H9 (cell line): ENCODE measurements around the gene SPINT1. TPM values are rescaled to one million over a fixed set of nuclear protein-coding genes. Genes with fewer than 3 reads are reported as not detected.

Experiments
- DNase-seq: peaks from one replicate; pipeline ENCODE4 v3.0.0-alpha.2; 2017
- H2AFZ ChIP-seq: one replicate; pipeline ENCODE4 v1.6.1; 2013; ENCODE audit warnings: mild to moderate bottlenecking, low read length, control low read depth, moderate library complexity
- H2AK5ac ChIP-seq: 2 replicates; pipeline ENCODE4 v1.6.1; 2013; ENCODE audit warnings: low read length, control low read depth, mixed read lengths; ENCODE audit not compliant: insufficient read length
- H2BK120ac ChIP-seq: one replicate; pipeline ENCODE4 v1.6.1; 2013; ENCODE audit warnings: low read depth, mild to moderate bottlenecking, low read length, control low read depth, inconsistent platforms; ENCODE audit not compliant: poor library complexity, severe bottlenecking
- H2BK12ac ChIP-seq: 2 replicates; pipeline ENCODE4 v1.6.1; 2013; ENCODE audit warnings: low read length, control low read depth, mixed read lengths, low read depth; ENCODE audit not compliant: insufficient read length
- H2BK15ac ChIP-seq: 2 replicates; pipeline ENCODE4 v1.6.1; 2013; ENCODE audit warnings: low read depth, low read length, control low read depth
- H2BK20ac ChIP-seq: one replicate; pipeline ENCODE4 v1.6.1; 2013; ENCODE audit warnings: low read depth, mild to moderate bottlenecking, low read length, control low read depth, inconsistent platforms; ENCODE audit not compliant: poor library complexity, severe bottlenecking
- H2BK5ac ChIP-seq: 2 replicates; pipeline ENCODE4 v1.6.1; 2013; ENCODE audit warnings: low read length, control low read depth, mixed read lengths; ENCODE audit not compliant: insufficient read length
- H3K14ac ChIP-seq: 2 replicates; pipeline ENCODE4 v1.6.1; 2013; ENCODE audit warnings: low read length, control low read depth; ENCODE audit not compliant: insufficient read depth
- H3K18ac ChIP-seq: 2 replicates; pipeline ENCODE4 v1.6.1; 2013; ENCODE audit warnings: low read depth, mild to moderate bottlenecking, mixed read lengths, low read length, control low read depth; ENCODE audit not compliant: insufficient read length
- H3K23ac ChIP-seq: 2 replicates; pipeline ENCODE4 v1.6.1; 2013; ENCODE audit warnings: low read length, control low read depth, mixed read lengths, low read depth; ENCODE audit not compliant: insufficient read length
- H3K23me2 ChIP-seq: 2 replicates; pipeline ENCODE4 v1.6.1; 2013; ENCODE audit warnings: low read depth, mild to moderate bottlenecking, mixed read lengths, low read length, control low read depth; ENCODE audit not compliant: insufficient read length, poor library complexity, severe bottlenecking
- H3K27ac ChIP-seq: 2 replicates; pipeline ENCODE4 v1.5.1; 2013; ENCODE audit warnings: low read length, control low read depth, mixed read lengths, low read depth; ENCODE audit not compliant: insufficient read length
- H3K27me3 ChIP-seq: 2 replicates; pipeline ENCODE4 v1.6.1; 2013; ENCODE audit warnings: low read length, control low read depth, inconsistent platforms; ENCODE audit not compliant: insufficient read depth
- H3K4ac ChIP-seq: 2 replicates; pipeline ENCODE4 v1.6.1; 2013; ENCODE audit warnings: low read depth, mild to moderate bottlenecking, control low read depth, inconsistent platforms, low read length, moderate library complexity
- H3K4me1 ChIP-seq: 2 replicates; pipeline ENCODE4 v1.6.1; 2013; ENCODE audit warnings: low read length, control low read depth, inconsistent platforms; ENCODE audit not compliant: insufficient read depth
- H3K4me2 ChIP-seq: 2 replicates; pipeline ENCODE4 v1.6.1; 2013; ENCODE audit warnings: low read length, control low read depth, mixed read lengths; ENCODE audit not compliant: insufficient read length, insufficient read depth
- H3K56ac ChIP-seq: 2 replicates; pipeline ENCODE4 v1.6.1; 2013; ENCODE audit warnings: low read depth, mild to moderate bottlenecking, mixed read lengths, low read length, control low read depth; ENCODE audit not compliant: insufficient read length
- H3K79me1 ChIP-seq: 2 replicates; pipeline ENCODE4 v1.6.1; 2013; ENCODE audit warnings: low read depth, mild to moderate bottlenecking, moderate library complexity, low read length, control low read depth, inconsistent platforms; ENCODE audit not compliant: insufficient read depth, poor library complexity, severe bottlenecking
- H3K79me2 ChIP-seq: 2 replicates; pipeline ENCODE4 v1.6.1; 2013; ENCODE audit warnings: low read length, control low read depth, inconsistent platforms; ENCODE audit not compliant: insufficient read depth
- H3K9ac ChIP-seq: 2 replicates; pipeline ENCODE4 v1.6.1; 2013; ENCODE audit warnings: low read length, control low read depth, mixed read lengths; ENCODE audit not compliant: insufficient read length; ENCODE audit errors: extremely low read depth
- H3K9me3 ChIP-seq: one replicate; pipeline ENCODE4 v1.6.1; 2013; ENCODE audit warnings: low read depth, low read length, inconsistent platforms; ENCODE audit not compliant: control insufficient read depth
- H3T11ph ChIP-seq: one replicate; pipeline ENCODE4 v1.6.1; 2013; ENCODE audit warnings: mild to moderate bottlenecking, low read length, control low read depth, inconsistent platforms
- H4K20me1 ChIP-seq: one replicate; pipeline ENCODE4 v1.6.1; 2013; ENCODE audit not compliant: control insufficient read depth, insufficient read length, insufficient read depth
- H4K5ac ChIP-seq: 2 replicates; pipeline ENCODE4 v1.6.1; 2013; ENCODE audit warnings: low read depth, mild to moderate bottlenecking, mixed read lengths, low read length, control low read depth; ENCODE audit not compliant: insufficient read length
- H4K8ac ChIP-seq: replicated peaks from 2 replicates; pipeline ENCODE4 v1.6.1; 2013; ENCODE audit warnings: low read length, control low read depth, mixed read lengths, low read depth; ENCODE audit not compliant: insufficient read length
- H4K91ac ChIP-seq: 2 replicates; pipeline ENCODE4 v1.6.1; 2013; ENCODE audit warnings: low read depth, mild to moderate bottlenecking, moderate library complexity, mixed read lengths, low read length, control low read depth; ENCODE audit not compliant: insufficient read length
- H3K27ac Mint-ChIP-seq, 3 experiments: 2 replicates in 2 of 3; 3 replicates in 1 of 3; pipeline ENCODE4 v1.8.0; 2020 to 2021; ENCODE audit warnings: mixed read lengths in 3 of 3, mild to moderate bottlenecking in 1 of 3, moderate library complexity in 1 of 3
- H3K27me3 Mint-ChIP-seq: 2 replicates; pipeline ENCODE4 v1.8.0; 2021; ENCODE audit warnings: low read depth, mild to moderate bottlenecking, moderate library complexity, mixed read lengths
- H3K36me3 Mint-ChIP-seq, 3 experiments: 2 replicates in 2 of 3; 3 replicates in 1 of 3; pipeline ENCODE4 v1.8.0; 2020 to 2021; ENCODE audit warnings: low read depth in 3 of 3, mixed read lengths in 3 of 3; ENCODE audit not compliant: insufficient read depth in 1 of 3
- H3K4me1 Mint-ChIP-seq, 2 experiments: 2 replicates each; pipeline ENCODE4 v1.8.0; 2020; ENCODE audit warnings: mixed read lengths in 2 of 2
- H3K4me3 Mint-ChIP-seq, 2 experiments: 2 replicates in 1 of 2; 3 replicates in 1 of 2; pipeline ENCODE4 v1.8.0; 2020 to 2021; ENCODE audit warnings: mild to moderate bottlenecking in 2 of 2, mixed read lengths in 2 of 2, moderate library complexity in 1 of 2
- H3K9me3 Mint-ChIP-seq, 2 experiments: 2 replicates in 1 of 2; 3 replicates in 1 of 2; pipeline ENCODE4 v1.8.0; 2020; ENCODE audit warnings: mild to moderate bottlenecking in 2 of 2, mixed read lengths in 2 of 2, moderate library complexity in 1 of 2
- CTCF ChIP-seq: fragments of 200-600 bp; sonication (generic); conservative IDR thresholded peaks from 3 replicates; pipeline ENCODE4 v1.8.0; 2021; ENCODE audit warnings: antibody characterized with exemption, mild to moderate bottlenecking
- WGBS: extraction: QIAGEN DNeasy Blood & Tissue Kit; methylation state at CpG from one replicate; pipeline ENCODE4 v1.1.7; 2013; ENCODE audit warnings: missing lambda C conversion rate, low lambda C conversion rate, mixed read lengths; ENCODE audit not compliant: insufficient read length; ENCODE audit errors: extremely low coverage; 5-methylcytosine and 5-hydroxymethylcytosine counted together
- total RNA-seq: library from RNA; stranded (reverse); gene quantifications from 2 replicates; pipeline ENCODE4 v1.2.1, GENCODE V29; 2021

Gene SPINT1
- total RNA-seq, 1 experiment from 2014 or later = 130 TPM

GRCh38 chr15:40854161-40854560 is 10.3 kb downstream of the SPINT1 start:
- Histone ChIP-seq H3T11ph (no peak overlapping the region), H3K9ac (no peak overlapping the region), H3K4me2 (no peak overlapping the region), H3K23me2 (no peaks in the 10 kb centered on the region), H3K14ac (no peak overlapping the region), H4K91ac (no peak overlapping the region), H2BK12ac (no peak overlapping the region), H4K5ac (no peak overlapping the region), H3K23ac (no peak overlapping the region), H3K4ac (no peak overlapping the region), H4K8ac (no peak overlapping the region), H2AFZ (no peak overlapping the region), H2BK120ac (no peak overlapping the region), H3K56ac (no peak overlapping the region), H3K18ac (no peak overlapping the region), H2AK5ac (no peak overlapping the region), H2BK5ac (no peak overlapping the region), H3K79me1 (no peaks in the 10 kb centered on the region), H3K9me3 (no peaks in the 10 kb centered on the region), H2BK20ac (no peak overlapping the region), H3K79me2 (no peaks in the 10 kb centered on the region), H3K27me3 (no peaks in the 10 kb centered on the region), H4K20me1 (no peaks in the 10 kb centered on the region), H2BK15ac (no peak overlapping the region), H3K27ac (no peak overlapping the region), H3K4me1 (no peaks in the 10 kb centered on the region)
- Mint-ChIP-seq H3K27me3 (no peaks in the 10 kb centered on the region), H3K27ac (no peak overlapping the region), H3K4me3 (no peak overlapping the region), H3K36me3 (peaks cover 25 to 80% (median 77%) of the 10 kb centered on the region in 3 experiments; a peak in 6 of 7 replicates), H3K9me3 (no peaks in the 10 kb centered on the region), H3K4me1 (peaks cover 15 to 17% of the 10 kb centered on the region in 2 experiments)
- no peak for DNase-seq
- no CpG with 5 or more reads among the region's 10 CpGs for WGBS
- TF ChIP-seq CTCF = no peak
